GM19324 (cell line): ENCODE data around the gene SHISA3.

Experiments used
- ATAC-seq: cut with Tn5 transposase; IDR thresholded peaks from one replicate; pipeline ENCODE4 v1.9.1; 2021; ENCODE audit warnings: mild to moderate bottlenecking, moderate library complexity; ENCODE audit not compliant: unreplicated experiment, low FRiP score

SHISA3 gene

GRCh38 chr4:42391355-42391664 lies 6.0 kb upstream of the SHISA3 start:
- no peak for ATAC-seq

GRCh38 chr4:42391981-42392380 lies 5.3 kb upstream of the SHISA3 start:
- no peak for ATAC-seq

GRCh38 chr4:42392436-42392835 lies 4.9 kb upstream of the SHISA3 start:
- no peak for ATAC-seq

- ATAC-seq, result no peak
Observed at GRCh38 chr4:42395595-42395994, 1.7 kb upstream of the SHISA3 start.

- ATAC-seq, result no peak
Observed at GRCh38 chr4:42396361-42396751, 932 bp upstream of the SHISA3 start.

GRCh38 chr4:42397635-42398170 lies 415 bp downstream of the SHISA3 start:
- peak; percentile 40 for ATAC-seq

- ATAC-seq, result peak; percentile 21
Observed at GRCh38 chr4:42398171-42398870, 1.0 kb downstream of the SHISA3 start.

- ATAC-seq, result no peak
Observed at GRCh38 chr4:42398871-42399331, 1.6 kb downstream of the SHISA3 start.

- no peak for ATAC-seq
Observed at GRCh38 chr4:42399393-42399792, 2.1 kb downstream of the SHISA3 start.

- no peak for ATAC-seq
Observed at GRCh38 chr4:42401171-42401570, 3.9 kb downstream of the SHISA3 start.

GRCh38 chr4:42404001-42404400 lies 6.7 kb downstream of the SHISA3 start:
- ATAC-seq, result no peak

- ATAC-seq, result no peak
Observed at GRCh38 chr4:42410446-42410845, 13.2 kb downstream of the SHISA3 start.

GRCh38 chr4:42411803-42412202 lies 14.5 kb downstream of the SHISA3 start:
- no peak for ATAC-seq

GRCh38 chr4:42412251-42412650 lies 15.0 kb downstream of the SHISA3 start:
- ATAC-seq, result no peak

GRCh38 chr4:42415281-42415680 lies 18.0 kb downstream of the SHISA3 start:
- no peak for ATAC-seq

GRCh38 chr4:42416017-42416416 lies 18.7 kb downstream of the SHISA3 start:
- ATAC-seq, result no peak

GRCh38 chr4:42417550-42417949 lies 20.3 kb downstream of the SHISA3 start:
- ATAC-seq, result no peak

- no peak for ATAC-seq
Observed at GRCh38 chr4:42420140-42420539, 22.9 kb downstream of the SHISA3 start.

- ATAC-seq, result no peak
Observed at GRCh38 chr4:42425146-42426065, 28.1 kb downstream of the SHISA3 start.

GRCh38 chr4:42428036-42428435 lies 30.7 kb downstream of the SHISA3 start:
- no peak for ATAC-seq

GRCh38 chr4:42436928-42437565 lies 39.8 kb downstream of the SHISA3 start:
- ATAC-seq, result no peak
